Esophagus muscularis mucosa (tissue), 4 donors: ENCODE results near the gene KIAA1958. TPM values are rescaled to one million over a fixed set of nuclear protein-coding genes. Genes with fewer than 3 reads are reported as not detected.

Source experiments
- DNase-seq: peaks from one replicate; pipeline ENCODE4 v3.0.0-alpha.2; 2017; ENCODE audit errors: extremely low spot score
- H3K27ac ChIP-seq, 4 donors: fragments of 200-600 bp; sonication (generic); replicated peaks in 1 of 4; 1 replicate in 3 of 4; 2 replicates in 1 of 4; pipeline ENCODE4 v1.5.1; 2016 to 2019; ENCODE audit warnings: mild to moderate bottlenecking in 1 of 4
- H3K27me3 ChIP-seq, 4 donors: fragments of 200-600 bp; sonication (generic); one replicate each; pipeline versions ENCODE4 v1.5.1 to v1.6.0; 2016 to 2019
- H3K36me3 ChIP-seq, 4 donors: fragments of 200-600 bp; sonication (generic); one replicate each; pipeline ENCODE4 v1.5.1; 2016 to 2019
- H3K4me1 ChIP-seq, 4 donors: fragments of 200-600 bp; sonication (generic); one replicate each; pipeline ENCODE4 v1.5.1; 2016 to 2019
- H3K4me3 ChIP-seq, 4 donors: fragments of 200-600 bp; sonication (generic); 1 replicate in 2 of 4; 2 replicates in 2 of 4; pipeline ENCODE4 v1.5.1; 2016 to 2019; ENCODE audit warnings: mild to moderate bottlenecking in 4 of 4, moderate library complexity in 1 of 4
- H3K9me3 ChIP-seq, 4 donors: fragments of 200-600 bp; sonication (generic); 1 replicate in 3 of 4; 2 replicates in 1 of 4; pipeline ENCODE4 v1.5.1; 2016 to 2019
- CTCF ChIP-seq, 3 experiments: fragments of 200-600 bp in 2 of 3; fragments of 450-650 bp in 1 of 3; sonication (generic) in 2 of 3; IDR thresholded peaks; one replicate each; pipeline ENCODE4 v1.5.1; 2017 to 2019; ENCODE audit warnings: antibody characterized with exemption in 3 of 3, mild to moderate bottlenecking in 2 of 3, moderate library complexity in 1 of 3
- EP300 ChIP-seq: sonication (generic); formaldehyde crosslinking; IDR thresholded peaks from one replicate; pipeline ENCODE4 v1.6.1; 2017; ENCODE audit warnings: antibody characterized with exemption
- POLR2A ChIP-seq: fragments of 450-650 bp; IDR thresholded peaks from one replicate; pipeline ENCODE4 v1.6.1; 2017; ENCODE audit warnings: antibody characterized with exemption, moderate library complexity, mild to moderate bottlenecking, low read depth
- POLR2AphosphoS5 ChIP-seq, 2 donors: sonication (generic); formaldehyde crosslinking; IDR thresholded peaks; one replicate each; pipeline ENCODE4 v1.6.1; 2017; ENCODE audit warnings: antibody characterized with exemption in 2 of 2
- WGBS: methylation state at CpG from one replicate; pipeline ENCODE4 v1.1.5; 2018; 5-methylcytosine and 5-hydroxymethylcytosine counted together
- intact Hi-C: fragments of 100-400 bp; cut with DNase I; formaldehyde crosslinking; loops from one replicate; pipeline ENCODE4 v1.15.1; 2023
- total RNA-seq, 4 donors: library from RNA; depleted of rRNA; stranded (reverse); fragments of >200 nt; gene quantifications; one replicate each; pipeline versions ENCODE4 v1.1.0 to v1.2.1, GENCODE V29; 2016

KIAA1958 gene
- total RNA-seq, 4 donors from 2014 or later = 2.2 to 5.8 (median 3.2) TPM

DNA sequence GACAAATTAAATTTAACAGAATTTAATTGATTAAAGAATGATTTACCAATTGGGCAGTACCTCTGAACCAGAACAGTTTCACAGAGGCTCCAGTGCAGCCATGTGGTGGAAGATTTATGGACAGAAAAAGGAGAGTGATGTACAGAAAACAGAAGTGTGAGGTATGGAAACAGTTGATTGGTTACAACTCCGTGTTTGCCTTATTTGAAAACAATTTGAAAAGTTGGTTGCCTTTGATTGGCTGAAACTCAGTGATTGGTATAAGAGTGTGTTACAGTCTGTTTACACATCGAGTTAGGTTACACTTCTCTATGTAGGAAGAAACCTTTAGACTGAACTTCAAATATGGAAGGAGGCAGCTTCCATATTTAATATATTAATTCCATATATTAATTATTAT lies 30.1 kb downstream of the KIAA1958 start:
- no peak for DNase-seq
- no peaks in the 10 kb centered on the region for H3K4me1 ChIP-seq
- H3K27me3 ChIP-seq = no peaks in the 10 kb centered on the region
- H3K36me3 ChIP-seq = no peaks in the 10 kb centered on the region
- no peaks in the 10 kb centered on the region for H3K9me3 ChIP-seq
- TF ChIP-seq CTCF (IDR thresholded peaks at IDR 0.05) = no peak
- no peak for TF ChIP-seq EP300
- no peak for TF ChIP-seq POLR2AphosphoS5 (IDR thresholded peaks at IDR 0.05)
- no peak for TF ChIP-seq POLR2A
- intact Hi-C loops = no loop called here
- 85% methylated on average over 2 of the region's 2 CpGs for WGBS
- H3K27ac ChIP-seq = no peak overlapping the region
- H3K4me3 ChIP-seq = no peak overlapping the region

GRCh38 chr9:112520069-112520468 lies 33.4 kb downstream of the KIAA1958 start:
- Histone ChIP-seq H3K36me3 (no peaks in the 10 kb centered on the region), H3K27me3 (no peaks in the 10 kb centered on the region), H3K4me1 (no peaks in the 10 kb centered on the region), H3K27ac (no peak overlapping the region), H3K9me3 (no peaks in the 10 kb centered on the region), H3K4me3 (no peak overlapping the region)
- intact Hi-C loops = no loop called here
- TF ChIP-seq POLR2AphosphoS5 (IDR thresholded peaks at IDR 0.05) (no peak), POLR2A (no peak), EP300 (no peak), CTCF (IDR thresholded peaks at IDR 0.05) (no peak)
- 95% methylated on average over 1 of the region's 1 CpG for WGBS
- no peak for DNase-seq

GRCh38 chr9:112520656-112521055 lies 34.0 kb downstream of the KIAA1958 start:
- WGBS = 59% methylated on average over 3 of the region's 3 CpGs
- Histone ChIP-seq H3K4me3 (no peak overlapping the region), H3K9me3 (no peaks in the 10 kb centered on the region), H3K4me1 (no peaks in the 10 kb centered on the region), H3K27me3 (no peaks in the 10 kb centered on the region), H3K27ac (no peak overlapping the region), H3K36me3 (no peaks in the 10 kb centered on the region)
- intact Hi-C loops = no loop called here
- no peak for TF ChIP-seq CTCF (IDR thresholded peaks at IDR 0.05)
- no peak for TF ChIP-seq POLR2A
- TF ChIP-seq EP300 = no peak
- no peak for TF ChIP-seq POLR2AphosphoS5 (IDR thresholded peaks at IDR 0.05)
- no peak for DNase-seq

- 73% methylated on average over 1 of the region's 1 CpG for WGBS
- Histone ChIP-seq H3K36me3 (no peaks in the 10 kb centered on the region), H3K27me3 (no peaks in the 10 kb centered on the region), H3K4me3 (no peak overlapping the region), H3K27ac (no peak overlapping the region), H3K4me1 (peaks cover 0 to 4% (median 4%) of the 10 kb centered on the region in 4 donors), H3K9me3 (no peaks in the 10 kb centered on the region)
- no peak for DNase-seq
- intact Hi-C loops = no loop called here
- TF ChIP-seq CTCF (IDR thresholded peaks at IDR 0.05) = no peak
- no peak for TF ChIP-seq POLR2AphosphoS5 (IDR thresholded peaks at IDR 0.05)
- TF ChIP-seq EP300 = no peak
- no peak for TF ChIP-seq POLR2A
Observed at GRCh38 chr9:112526973-112527372, 40.3 kb downstream of the KIAA1958 start.

DNA sequence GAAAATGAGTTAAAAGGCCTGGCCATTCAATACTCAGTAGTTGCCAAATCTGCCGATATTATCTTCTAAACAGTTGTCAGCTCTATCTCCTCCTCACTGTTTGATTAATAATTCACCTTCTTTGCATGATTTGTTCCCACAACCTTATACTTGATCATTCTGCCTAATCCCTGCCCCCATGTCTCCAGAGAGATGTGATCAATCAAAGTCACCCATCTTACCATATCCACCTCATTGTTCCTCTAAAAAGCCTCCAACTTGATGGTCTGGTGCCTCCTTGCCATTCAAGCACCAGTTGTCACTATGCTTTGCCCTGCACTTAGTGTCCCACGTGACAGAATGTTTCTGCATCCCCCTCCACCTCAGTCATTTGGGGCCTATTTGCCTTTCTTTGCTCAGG lies 41.3 kb downstream of the KIAA1958 start:
- DNase-seq = no peak
- Histone ChIP-seq H3K27me3 (no peaks in the 10 kb centered on the region), H3K27ac (no peak overlapping the region), H3K36me3 (no peaks in the 10 kb centered on the region), H3K4me1 (peaks cover 0 to 9% (median 7%) of the 10 kb centered on the region in 4 donors), H3K4me3 (no peak overlapping the region), H3K9me3 (no peaks in the 10 kb centered on the region)
- intact Hi-C loops = no loop called here
- 78% methylated on average over 2 of the region's 2 CpGs for WGBS
- TF ChIP-seq CTCF (IDR thresholded peaks at IDR 0.05) = no peak
- TF ChIP-seq EP300 = no peak
- TF ChIP-seq POLR2A = no peak
- TF ChIP-seq POLR2AphosphoS5 (IDR thresholded peaks at IDR 0.05) = no peak
